M059J (cell line): ENCODE results near the gene CDK8. TPM values are rescaled to one million over a fixed set of nuclear protein-coding genes. Genes with fewer than 3 reads are reported as not detected.

Source experiments
- DNase-seq: peaks from one replicate; pipeline ENCODE4 v3.0.0-alpha.2; 2012; ENCODE audit warnings: low read depth
- total RNA-seq: library from RNA; depleted of rRNA; stranded (reverse); fragments of >200 nt; shearing (Covaris generic); gene quantifications from 2 replicates; pipeline ENCODE4 v1.2.3, GENCODE V29; 2014

The CDK8 gene
- total RNA-seq, 1 experiment from 2014 or later: 18.4 TPM

DNA sequence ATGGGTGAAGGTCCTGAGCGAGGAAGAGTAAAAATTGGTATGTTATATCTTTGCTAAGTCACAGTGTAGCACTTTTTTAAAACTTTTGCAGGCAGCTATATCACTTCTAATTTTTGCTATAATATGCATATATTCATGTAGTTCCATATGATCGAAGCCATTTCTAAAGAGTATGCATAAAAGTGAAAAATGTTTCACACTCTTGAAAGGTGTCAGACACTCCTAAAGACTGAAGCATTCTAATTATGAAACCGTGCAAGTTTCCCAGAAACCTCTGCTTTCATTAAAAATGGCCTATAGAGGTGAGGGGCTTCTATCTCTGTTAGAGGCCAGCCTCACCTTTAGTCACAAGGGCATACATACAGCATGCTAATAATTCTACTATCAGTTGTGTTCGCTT, 128.9 kb downstream of the CDK8 start:
- DNase-seq: no peak

DNA sequence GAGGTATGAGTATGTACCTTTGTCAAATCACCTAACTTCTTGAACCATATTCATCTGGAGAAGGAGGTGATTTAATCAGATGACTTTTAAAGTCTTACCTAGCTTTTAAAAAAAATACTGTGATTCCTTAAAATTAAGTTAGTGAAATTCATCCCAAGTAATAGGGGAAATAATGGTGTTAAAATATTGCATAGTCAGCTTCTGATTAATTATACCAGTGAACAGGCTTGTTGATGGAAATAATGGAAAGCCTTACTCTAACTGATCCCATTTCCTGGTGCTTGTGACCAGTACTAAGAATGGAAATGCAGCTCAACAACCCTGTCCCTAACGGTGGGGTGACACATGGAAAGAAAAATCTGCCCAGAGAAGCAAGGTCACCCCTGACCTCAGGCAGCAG, 130.7 kb downstream of the CDK8 start:
- no peak for DNase-seq

DNA sequence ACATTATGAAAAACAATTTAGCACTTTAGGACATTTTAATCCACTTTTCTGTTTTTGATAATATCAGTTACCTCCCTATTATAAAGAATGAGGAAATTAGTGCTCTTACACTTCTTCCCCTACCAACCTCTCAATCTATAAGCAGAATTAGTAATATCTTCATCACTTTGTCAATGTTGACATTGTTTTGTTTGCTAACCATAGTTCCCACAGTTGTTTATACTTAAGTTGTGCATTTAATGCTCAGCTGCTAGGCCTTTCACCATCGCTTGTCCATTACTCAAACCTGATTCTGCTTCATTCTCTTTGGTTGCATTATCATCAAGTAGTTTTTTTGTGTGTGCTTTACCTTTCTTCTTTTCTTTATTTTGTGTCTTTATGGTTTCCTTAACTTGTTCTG, 132.1 kb downstream of the CDK8 start:
- DNase-seq: no peak

DNA sequence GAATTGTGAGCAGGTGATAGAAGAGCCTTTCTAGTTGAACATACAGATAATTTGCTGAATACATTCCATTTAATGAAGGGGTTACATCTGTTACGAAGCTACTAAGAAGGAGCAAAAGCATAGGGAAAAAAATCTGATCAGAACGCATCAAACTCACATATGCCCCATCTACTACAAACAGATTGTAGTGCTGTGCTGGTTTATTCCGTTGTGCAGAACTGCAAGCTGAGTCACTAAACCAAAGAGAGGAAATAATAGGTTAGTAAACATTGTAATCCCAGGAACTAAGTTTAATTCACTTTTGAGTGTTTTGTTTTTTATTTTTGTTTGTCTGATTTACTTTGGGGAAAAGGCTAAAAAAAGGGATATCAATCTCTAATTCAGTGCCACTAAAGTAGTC, 136.3 kb downstream of the CDK8 start:
- DNase-seq: no peak

DNA sequence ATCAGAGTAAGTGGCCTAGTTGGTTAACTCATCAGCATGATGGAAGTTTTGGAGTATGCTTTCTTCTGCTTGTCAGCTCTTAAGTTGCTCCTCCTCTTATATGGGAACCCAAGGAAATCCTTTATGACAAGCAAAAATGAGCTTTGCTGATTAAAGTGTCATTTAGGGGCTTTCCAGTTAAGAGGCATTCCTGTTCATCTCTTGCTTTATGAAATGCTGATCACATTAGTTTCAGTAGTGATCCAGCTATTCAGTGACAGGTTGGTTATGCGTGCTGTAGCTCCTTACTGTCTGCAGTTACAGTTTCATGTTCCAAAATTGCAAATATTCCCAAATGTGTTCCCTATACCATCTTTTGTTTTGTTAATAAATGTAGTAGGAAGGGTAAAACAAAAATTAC, 146.6 kb downstream of the CDK8 start:
- DNase-seq: no peak

DNA sequence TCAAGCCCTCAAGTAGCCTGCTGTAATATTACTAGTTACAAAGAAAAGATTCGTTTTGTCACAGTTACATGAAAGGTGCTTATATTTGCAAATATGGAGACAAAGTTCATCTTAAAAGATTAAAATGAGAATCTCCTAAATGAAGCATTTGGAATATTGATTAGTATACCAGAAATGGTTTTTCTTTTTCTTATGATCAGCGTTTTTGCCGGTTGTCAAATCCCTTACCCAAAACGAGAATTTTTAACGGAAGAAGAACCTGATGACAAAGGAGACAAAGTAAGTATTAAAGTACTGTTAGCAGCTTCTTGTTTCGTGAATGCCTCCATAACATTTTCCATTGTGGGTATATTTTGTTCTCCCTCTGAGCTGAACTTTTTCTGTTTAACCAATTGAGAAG, 147.1 kb downstream of the CDK8 start:
- DNase-seq: no peak

DNA sequence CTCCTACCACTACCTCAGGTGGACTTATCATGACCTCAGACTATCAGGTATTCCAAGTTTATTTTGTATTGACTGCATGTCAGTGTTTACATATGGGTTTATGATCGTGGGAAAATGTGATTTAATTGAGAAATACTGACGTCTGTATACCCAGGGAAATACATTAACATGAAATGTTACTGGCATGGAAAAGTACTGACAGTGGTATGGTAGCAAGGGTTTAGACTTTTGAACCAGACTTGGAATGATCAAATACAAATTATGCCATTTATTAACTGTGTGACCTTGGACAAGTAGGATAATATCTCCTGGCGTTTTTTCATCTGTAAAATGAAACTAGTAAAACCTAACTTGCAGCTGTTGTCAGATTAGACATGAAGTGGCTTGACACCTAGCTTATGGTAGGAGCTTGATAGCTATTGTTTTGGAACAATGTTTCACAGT, 147.7 kb downstream of the CDK8 start:
- no peak for DNase-seq

DNA sequence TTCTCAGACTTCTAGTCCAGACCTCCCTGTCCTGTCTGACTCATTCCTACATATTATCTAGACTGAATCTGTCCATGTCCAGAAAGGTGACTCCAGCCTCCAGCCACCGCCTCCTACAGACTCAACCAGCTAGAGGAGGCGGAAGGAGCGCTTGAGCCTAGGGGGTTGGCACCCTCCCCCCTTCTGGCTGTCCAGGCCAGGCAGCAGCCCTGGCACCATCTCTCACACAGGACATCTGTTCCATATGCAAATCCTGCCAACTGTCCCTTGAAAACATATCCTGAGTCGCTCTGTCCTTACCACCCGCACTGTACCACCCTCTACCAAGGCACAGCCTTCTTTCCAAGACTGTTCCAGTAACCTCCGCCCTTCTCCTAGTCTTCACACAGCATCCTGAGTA, 152.9 kb downstream of the CDK8 start:
- DNase-seq: peak; percentile 2

DNA sequence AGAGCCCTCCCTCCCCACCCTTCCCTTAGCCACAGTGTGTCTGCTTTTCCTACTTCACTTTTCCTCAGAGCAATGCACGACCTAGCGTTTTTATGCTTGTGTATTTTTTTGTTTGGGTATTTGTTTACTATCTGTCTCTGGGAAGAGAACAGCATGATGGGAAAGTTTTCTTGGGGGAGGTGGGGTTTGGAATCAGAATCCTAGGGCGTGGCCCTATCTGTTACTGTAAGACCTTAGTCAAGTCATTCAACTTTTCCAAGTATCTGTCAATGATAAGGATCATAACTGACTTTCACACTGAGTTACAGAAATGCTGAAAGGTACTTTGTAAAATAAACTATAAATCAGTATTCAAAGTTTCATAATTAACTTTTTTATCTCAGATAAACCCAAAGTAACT, 157.3 kb downstream of the CDK8 start:
- no peak for DNase-seq

DNA sequence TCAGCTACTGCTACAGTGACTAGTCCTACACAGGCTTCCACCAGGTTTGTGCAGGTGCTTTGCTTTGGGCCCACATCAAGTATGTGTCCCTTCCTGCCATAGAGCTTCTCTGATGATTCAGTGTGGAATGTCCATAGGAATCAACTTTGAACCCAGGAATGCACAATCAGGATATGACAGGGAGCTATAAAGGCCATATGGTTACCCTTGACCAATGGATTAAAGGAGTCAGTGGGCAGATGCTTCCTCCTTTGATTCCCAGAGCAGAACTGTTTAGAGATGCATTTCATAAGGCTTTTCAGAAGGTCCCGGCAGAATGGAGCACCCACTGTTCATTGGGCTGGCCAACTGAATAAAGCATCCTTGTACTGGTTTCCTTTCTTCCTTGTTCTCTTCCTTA, 158.3 kb downstream of the CDK8 start:
- DNase-seq: no peak

DNA sequence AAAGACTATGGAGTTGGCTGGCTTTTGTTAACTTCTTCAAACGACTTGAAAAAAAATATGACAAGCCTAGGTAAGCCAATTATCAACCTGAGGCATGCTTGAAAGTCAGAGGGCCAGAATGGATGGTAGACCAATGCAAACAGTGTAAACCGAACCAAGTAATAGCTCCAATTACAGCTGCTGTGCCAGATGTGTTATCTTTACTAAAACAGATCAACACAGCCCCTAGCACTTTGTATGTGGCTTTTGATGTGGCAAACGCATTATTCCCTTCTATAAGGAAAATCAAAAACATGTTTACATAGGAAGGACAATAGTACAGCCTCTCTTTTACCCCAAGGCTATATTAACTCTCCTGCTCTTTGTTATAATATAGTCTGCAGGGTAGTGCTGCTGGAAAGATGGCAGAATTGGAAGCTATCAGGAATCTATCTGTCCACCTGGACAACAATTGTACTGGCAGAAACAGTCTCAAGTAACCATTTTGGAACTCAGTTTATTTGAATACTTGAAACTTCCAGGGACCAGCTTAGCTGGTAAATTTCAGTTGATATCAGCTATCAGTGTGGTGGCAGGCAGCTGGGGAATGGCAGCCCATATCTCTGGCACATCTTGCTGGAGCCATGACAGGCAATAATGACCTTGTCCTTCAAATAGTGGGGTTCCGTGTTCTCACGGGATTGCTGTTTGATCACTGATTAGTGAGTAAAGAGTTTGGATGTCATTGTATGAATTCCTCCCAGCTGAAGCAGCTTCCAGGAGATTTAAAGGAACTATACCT, 159.2 kb downstream of the CDK8 start:
- DNase-seq: no peak

DNA sequence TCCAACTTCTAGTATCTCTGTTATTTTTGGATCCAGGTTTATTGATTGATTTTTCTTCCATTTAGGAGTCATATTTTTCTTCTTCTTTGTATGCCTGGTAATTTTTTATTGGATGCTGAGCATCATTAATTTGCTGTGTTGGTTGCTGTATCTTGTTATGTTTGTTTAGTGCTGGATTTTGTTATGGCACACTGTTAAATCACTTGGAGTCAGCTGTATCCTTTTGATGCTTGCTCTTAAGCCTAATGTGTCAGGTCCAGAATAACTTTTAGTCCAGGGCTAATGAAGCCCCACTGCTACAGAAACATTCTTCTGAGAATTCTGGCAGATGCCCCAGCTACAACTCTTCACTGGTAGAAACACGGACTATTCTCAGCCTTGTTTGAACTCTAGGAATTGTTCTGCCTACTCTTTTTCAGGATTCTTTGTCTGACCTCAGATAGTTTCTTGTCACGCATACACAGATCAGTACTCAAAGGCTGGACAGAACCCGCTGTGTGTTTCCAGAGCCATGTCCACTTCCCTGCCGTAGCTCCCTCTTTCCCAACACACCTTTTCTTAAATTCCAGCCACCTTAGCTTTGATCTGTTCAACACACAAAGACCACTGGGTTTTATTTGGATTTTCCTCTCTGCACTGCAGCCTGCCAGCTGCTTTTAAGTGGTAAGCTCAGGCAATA, 166.5 kb downstream of the CDK8 start:
- DNase-seq: peak; percentile 3

DNA sequence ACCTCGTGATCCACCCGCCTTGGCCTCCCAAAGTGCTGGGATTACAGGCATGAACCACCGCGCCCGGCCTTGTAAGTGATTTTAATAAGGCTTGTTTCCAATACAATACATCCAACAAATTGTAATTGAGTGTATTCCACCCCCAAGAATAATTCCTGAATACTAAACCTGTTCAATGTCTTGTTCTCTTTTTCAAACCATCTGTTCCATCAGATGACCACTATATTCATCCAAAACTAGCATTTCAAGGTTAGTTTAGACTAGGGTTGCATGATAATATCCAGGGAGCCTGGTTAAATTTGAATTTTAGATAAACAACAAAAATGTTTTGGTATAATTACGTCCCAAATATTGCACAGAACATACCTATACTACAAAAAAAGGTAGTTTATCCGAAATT, 168.1 kb downstream of the CDK8 start:
- DNase-seq: no peak

DNA sequence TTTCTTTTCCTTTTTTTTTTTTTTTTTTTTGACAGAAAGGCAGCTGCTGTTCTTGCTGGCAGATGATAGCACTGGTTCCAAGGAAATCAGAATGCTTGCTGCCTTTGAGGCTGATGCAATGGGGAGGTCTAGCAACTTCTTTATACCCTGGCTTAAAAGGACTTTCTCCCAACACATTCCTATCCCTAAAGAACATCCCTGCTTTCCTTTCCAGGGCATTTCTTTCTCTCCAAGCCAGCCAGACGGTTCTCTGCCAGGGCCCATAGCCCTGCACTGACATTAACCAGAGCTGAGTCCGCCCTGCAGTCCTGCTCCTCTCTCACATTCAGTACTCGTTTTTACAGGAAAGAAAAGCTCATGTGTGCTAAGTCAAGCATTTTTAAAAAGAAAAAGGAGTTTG, 169.7 kb downstream of the CDK8 start:
- DNase-seq: no peak

DNA sequence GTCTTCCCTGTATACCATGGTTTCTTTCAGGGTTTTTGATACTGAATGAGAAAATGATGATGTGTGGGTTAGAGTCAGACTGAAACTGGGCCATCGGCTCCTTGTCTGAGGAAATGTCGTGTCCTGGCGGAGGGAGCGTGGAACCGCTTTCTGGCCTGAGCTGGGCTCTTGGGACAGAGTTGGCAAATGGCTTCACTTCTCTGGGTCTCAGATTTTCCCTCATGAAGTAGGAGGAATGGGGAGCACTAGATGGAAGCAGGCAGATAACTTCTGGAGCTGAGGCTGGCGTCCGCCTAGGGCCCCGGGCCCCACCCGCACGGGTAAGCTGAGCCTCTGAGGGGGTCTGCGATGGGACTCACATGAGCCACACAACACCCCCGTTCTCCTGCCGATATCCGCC, 170.3 kb downstream of the CDK8 start:
- no peak for DNase-seq

DNA sequence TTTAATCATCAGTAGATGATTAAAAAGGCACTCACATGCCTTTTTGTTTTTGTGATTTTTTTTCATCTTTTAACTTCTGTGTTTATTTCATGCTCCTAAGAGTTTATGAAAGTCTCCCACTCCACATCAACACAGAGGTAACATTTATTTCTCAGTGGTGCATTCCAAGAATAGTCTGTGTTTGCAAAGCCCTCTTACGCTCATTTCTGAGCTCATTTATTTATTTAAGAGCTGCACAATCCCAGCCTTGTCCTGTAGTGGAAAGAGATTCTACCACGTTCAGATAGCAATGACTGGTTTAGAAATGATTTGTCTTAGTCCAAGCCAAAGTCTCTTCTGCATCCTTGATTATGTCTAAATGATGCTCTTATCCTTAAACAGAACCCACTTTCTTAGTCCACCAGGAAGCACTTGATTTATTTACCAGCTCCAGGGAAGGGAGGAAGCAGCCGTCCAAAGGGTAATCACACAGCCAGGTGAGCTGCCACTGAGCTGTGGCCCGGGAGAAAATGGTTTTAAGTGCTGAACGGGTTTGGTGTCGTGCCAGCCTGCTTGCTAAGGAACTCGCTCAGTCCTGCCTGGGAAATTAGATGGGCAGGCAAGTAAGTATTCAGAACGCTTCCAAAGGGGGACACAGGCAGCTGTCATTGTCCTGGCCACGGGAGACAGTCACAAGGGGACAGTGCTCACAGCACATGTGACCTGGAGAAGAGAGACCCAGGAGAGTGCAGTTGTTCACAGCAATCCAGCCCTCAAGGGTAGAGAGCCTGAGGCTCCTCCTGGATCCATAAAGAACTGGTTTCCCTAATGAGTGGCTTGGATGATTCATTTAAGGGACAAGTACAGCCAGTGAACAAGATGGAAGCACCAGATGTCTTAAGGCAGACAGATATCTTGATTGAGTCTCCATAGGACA, 171.8 kb downstream of the CDK8 start:
- no peak for DNase-seq

DNA sequence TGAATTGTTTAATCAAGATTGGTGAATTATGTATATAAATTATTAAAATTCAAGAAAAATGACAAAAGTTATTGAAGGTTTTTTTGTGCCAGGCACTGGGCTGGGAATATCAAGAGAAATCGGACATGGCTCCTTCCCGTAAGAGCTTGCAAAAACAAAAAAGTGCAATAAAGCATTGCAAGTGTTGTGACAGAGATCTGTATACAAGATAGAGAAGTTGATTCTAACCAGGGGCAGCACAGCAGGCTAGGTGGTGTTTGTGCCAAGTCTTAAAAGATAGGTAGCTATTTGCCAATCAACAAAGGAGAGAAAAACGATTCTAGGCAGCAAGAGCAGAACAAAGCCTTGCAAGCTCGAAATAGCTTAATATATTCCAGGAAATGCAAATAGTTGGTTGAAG, 179.8 kb downstream of the CDK8 start:
- DNase-seq: no peak

DNA sequence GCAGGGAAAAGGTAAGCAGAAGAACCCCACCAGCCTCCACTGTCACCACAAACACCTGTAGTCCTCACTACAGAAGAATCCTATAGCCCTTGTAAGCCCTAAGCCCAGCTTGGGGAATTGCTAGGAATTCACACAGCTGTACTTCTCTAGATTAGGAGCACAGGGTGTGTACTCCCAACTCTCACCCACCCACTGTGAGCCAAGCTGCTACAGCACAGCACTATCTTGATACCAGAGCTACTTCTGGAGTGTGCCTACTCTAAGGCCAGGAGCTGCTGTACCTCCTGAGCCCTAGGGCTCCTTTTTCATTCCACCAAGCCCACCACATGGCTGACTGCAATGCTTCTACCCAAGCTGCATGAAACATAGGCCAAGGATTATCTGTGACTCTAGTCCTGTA, 181.2 kb downstream of the CDK8 start:
- no peak for DNase-seq

DNA sequence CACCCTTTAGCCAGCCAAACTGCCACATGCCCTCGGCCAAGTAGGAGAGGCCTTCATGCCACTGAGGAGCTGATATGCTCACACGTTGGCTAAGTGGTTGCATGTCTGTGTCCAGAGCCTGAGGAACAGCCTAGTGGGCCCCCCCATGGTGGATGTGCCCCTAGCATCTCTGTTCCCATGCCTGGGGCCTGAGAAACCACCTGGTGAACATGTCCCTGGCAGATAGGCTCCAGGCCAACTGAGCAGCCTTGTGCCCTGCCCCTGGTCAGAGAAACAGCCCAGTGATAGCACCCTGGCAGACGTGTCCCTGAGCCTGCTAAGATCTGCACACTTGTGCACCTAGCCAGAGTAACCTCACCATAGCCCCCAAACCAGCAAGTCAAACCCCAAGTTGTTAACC, 181.7 kb downstream of the CDK8 start:
- DNase-seq: no peak

DNA sequence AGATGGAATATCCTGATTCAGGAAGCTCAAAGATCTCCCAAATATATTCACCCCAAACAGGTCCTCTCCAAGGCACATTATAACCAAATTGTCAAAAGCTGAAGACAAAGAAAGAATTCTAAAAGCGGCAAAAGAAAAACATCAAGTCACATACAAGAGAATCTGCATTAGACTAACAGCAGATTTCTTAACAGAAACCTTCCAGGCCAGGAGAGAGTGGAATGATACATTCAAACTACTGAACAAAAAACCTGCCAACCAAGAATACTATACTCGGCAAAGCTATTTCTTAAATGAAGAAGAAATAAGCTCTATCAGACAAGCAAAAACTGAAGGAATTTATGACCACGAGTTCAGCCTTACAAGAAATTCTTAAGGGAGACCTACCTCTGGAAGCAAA, 183.0 kb downstream of the CDK8 start:
- no peak for DNase-seq

DNA sequence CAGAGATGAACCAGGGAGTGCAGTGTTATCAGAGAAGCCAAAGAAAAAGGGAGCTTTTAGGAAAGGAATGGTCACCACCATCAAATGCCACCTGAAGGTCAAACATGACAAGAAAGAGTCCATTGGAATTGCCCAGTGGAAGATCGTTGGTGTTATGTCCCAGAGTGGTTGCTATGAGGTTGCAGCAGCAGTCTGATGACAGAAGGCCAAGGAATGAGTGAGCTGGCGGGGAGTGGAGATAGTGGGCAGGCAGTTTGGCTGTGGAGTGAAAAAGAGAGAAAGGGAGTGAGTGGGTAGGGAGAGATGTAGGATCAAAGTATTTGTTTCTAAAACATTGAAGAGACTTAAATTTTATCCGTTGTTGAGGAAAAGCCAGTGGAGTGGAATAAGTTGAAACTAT, 186.2 kb downstream of the CDK8 start:
- no peak for DNase-seq

DNA sequence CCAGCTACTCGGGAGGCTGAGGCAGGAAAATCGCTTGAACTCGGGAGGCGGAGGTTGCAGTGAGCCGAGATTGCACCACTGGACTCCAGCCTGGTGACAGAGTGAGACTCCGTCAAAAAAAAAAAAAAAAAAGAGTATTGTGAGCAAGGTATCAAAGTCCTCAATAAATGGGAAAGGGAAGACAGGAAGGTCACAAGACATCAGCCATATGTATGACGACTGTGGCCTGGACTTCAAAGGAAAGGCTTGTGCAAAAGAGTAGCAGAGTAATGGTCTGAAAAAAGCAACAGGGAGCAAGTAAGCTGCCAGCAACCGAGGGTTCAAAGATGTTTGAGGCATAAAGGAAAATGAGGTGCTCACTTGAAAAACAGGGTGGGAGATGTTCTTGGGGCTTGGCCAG, 187.5 kb downstream of the CDK8 start:
- DNase-seq: no peak

DNA sequence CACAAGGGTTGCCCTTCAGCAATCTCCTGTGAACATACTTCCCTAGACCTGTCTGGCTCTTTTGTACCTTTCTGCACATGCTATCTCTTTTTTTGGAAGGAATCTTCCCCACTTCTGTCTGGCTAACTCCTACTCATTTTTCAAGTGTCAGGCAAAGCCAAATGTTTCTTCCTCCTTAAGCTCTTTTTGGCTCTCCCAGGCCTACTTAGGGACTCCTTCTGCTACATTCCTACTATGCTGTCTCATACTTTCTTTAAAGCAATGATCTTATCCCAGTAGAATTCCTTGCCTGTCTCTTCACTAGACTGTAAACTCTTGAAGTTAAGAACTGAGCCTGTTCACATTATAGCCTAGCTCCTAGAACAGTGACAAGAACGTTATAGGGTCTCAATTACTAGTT, 188.6 kb downstream of the CDK8 start:
- peak; percentile 42 for DNase-seq
